ENCODE results near the gene MLXIP. TPM values are rescaled to one million over a fixed set of nuclear protein-coding genes. Genes with fewer than 3 reads are reported as not detected.
A peak's percentile ranks its signal among the peaks of the same experiment; 100 is the strongest.
"Not testable (repeated sequence)": the region's sequence is repeated elsewhere in the genome, so short reads cannot be mapped to it uniquely, and the experiment has no call there.

The MLXIP gene
- total RNA-seq, 1 experiment from 2014 or later = 7.7 TPM

DNA sequence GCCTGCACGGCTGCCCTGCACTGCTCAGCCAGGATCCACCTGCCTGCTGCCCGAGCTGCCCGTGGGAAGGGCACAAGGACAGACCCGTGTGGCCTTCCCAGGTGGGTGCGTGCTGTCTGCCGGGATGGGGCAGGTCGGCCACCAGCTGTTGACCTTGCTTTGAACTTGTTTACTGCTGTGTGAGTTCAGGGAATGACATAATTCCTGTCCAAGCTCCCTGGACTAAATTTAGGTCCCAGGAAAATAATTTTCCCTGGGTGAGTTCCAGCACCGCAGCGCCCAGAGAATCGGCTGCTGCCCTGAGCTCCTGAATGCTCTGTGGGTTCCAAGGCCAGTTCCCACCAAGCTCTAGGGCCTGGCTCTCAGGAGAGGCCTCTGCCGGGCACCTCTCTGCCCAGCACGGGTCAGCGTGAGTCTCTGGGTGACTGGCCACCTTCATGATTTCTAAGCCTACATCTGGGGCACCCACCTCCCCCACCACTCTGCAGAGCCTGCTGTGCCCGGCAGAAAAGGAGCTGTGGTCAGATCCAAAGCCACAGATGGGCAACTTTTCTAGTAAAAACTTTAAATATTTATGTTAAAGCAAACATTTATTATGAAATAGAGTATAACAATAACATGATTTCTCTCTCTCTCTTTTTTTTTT, 27.2 kb upstream of the MLXIP start:
- peak; percentile 30 for DNase-seq (ENCODE audit: low read depth)

DNA sequence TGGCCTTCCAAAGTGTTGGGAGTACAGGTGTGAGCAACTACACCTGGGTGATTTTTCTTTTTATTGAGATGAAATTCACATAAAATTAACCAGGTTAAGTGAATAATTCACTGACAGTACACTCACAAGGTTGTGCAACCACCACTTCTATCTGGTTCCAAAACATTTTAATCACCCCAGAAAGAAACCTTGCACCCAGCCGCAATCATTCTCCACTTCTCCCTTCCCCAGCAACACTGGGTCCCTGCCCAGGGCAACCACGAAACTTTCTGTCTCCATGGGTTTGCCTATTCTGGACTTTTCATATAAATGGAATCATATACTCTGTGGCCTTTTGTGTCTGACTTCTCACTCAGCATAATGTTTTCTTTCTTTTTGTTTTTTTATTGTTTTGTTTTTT, 26.3 kb upstream of the MLXIP start:
- no peak for DNase-seq (ENCODE audit: low read depth)

DNA sequence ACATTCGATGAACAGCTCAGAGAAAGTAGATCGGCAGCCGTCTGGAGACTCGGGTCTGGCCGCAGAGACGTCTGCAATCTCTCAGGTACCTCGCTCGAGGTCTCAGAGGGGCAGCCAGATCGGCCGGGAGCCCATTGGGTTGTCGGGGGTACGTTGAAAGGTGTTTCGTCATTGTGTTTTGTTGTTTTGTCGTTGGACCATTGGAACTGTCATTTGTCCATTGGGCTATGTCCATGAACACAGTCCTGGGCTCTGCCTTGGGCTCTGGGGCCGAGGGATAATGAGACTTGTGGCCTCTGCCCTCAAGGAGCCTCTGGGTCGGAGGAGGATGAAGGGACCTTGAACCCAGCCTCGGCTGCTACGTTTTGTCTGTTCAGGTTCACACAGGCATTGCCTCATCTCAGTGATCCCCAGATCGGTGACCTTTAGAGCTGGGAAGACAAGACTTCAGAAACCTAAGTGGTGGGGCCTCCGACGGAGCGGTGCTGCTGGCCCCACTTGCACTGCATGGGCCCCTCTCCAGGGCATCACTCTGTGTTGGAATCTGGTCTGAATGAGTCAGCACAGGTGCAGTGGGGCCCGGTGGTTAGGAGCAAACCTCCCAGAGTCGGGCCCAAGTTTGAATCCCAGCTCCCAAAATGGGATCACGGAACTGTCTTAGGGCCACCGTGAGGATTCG, 23.6 kb upstream of the MLXIP start:
- no peak for DNase-seq (ENCODE audit: low read depth)

DNA sequence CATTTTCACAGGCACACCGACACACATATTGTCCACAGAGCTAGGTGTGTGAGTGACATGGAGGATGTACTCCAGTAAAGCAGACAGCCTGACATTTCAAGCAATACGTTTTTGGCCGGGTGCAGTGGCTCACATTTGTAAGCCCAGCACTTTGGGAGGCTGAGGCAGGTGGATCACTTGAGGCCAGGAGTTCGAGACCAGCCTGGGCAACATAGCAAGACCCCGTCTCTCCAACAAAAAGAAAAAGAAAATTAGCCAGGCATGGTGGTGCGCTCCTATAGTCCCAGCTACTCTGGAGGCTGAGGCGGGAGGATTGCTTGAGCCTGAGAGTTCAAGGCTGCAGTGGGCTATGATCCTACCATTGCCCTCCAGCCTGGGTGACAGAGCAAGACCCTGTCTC, 22.1 kb upstream of the MLXIP start:
- not testable (repeated sequence) for DNase-seq (ENCODE audit: low read depth)

DNA sequence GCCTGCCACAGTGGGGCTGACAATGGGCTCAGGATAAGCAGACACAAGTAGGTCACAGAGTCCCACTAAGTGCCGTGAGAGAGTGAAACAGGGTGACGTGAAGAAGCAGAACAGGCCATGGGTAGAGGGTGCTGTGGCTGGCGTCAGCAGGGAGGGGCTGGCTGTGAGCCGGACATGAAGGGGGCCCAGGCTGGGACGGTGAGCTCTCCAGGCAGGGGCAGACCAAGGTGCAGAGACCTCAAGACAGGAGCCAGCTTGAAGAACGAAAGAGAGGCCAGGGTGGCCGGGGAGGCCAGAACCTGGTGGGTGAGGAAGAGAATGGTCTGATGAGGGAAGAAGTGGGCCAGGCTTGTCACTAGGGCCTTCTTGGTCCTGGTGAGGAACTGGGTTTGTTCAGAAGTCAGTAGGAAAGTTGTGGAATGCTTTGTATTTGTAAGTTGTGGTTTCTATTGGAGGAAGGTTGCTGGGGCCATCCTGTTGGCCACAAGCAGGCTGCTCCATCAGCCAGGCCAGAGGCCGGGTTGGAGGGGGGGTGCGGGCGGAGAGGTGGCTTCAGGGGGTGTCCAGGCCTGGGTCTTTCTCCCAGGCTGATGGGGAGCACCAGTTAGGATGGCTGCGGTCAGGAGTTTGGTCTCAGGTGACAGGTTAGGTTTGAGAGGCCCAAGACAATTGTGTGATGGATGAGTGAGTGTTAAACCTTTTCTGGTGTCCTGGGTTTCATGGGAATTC, 21.4 kb upstream of the MLXIP start:
- DNase-seq (ENCODE audit: low read depth) = no peak

DNA sequence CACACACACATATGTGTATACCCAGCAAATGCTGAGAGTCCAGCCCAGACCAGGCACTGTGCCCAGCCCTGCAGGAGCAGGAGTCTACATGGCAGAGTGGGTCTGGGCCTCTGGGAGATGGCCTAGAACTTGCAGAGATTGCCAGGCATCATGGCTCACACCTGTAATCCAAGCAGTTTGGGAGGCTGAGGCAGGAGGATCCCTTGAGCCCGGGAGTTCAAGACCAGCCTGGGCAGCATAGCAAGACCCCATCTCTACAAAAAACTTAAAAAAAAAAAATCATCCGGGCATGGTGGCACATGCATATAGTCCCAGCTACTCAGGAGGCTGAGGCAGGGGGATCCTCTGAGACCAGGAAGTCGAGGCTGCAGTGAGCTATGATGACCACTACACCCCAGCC, 20.8 kb upstream of the MLXIP start:
- DNase-seq (ENCODE audit: low read depth) = no peak

DNA sequence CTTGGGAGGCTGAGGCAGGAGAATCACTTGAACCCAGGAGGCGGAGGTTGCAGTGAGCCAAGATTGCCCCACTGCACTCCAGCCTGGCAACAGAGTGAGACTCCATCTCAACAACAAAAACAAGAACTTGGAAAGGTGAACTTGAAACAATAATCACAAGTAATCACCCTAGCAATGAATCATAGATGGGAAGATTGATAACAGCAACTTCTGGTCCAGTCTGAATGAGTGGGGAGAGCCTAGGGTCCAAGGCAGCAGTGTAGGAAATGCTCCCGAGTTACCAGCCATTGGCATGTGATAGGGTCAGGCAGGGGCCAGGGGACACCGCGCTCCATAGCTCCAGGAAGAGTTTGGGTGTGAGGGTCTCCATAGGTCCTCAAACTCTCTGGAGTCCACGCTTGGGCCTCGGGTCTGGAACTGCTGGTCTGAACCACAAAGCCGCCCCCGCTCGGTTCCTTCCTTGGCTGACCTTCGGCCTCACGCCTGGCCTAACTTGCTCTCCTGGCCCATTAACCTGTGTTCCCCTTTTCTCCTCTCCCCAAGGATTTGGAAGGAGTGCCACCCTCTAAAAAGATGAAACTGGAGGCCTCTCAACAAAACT, 19.9 kb upstream of the MLXIP start:
- DNase-seq (ENCODE audit: low read depth) = peak; percentile 37

DNA sequence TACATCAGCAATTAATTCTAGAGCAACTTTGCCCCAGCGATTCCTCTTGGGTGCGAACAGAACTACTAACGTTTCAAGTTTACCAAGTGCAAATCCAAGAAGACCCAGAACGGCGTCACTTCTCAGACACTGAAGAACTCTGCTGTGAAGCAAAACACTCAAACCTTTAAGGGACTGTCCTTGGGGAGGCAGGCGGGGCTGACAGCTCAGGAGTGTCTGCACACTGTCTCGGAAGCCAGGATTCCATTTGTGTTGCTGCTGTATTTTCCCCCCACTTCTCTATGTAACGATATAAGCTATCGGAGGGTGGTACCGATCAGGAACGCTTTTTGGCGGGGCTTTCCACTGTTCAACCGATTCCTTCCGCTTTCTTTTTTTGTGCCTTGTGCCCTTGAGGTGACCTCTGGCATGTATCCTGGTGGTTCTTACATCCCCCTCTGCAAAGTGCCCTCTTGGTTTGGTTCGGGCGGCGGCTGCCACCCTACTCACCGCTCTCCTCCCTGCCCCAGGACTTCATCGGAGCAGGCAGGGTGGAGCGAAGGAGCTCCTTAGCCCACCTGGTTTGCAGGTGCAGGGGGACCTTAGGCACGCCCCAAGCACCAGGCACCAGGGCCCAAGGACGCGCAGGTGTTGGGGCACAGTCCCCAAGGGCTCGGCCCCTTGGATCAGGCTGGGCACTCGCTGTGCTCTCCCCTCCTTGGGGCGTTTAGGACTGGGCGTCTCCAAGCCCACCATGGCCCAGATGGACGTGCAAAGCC, 19.2 kb upstream of the MLXIP start:
- no peak for DNase-seq (ENCODE audit: low read depth)

DNA sequence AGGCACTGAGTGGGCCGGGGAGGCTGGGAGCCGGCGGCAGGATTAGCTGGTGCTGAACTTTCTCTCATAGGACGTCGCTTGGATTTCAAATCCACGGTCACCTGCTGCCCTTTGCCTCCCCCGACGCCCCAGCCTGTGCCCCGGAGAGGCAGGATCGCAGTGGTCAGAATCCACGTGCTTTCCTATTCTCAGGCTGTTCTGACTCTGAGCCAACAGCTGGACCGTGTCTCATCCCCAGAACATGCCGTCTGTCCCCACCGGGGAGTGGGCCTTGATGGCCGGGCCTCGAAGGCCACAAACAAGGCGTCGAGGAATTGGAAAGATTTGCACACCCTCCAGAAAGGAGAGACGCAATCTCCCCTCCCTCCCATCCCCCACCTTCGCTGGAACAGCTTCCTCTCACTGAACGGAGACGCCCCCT, 18.5 kb upstream of the MLXIP start:
- no peak for DNase-seq (ENCODE audit: low read depth)

DNA sequence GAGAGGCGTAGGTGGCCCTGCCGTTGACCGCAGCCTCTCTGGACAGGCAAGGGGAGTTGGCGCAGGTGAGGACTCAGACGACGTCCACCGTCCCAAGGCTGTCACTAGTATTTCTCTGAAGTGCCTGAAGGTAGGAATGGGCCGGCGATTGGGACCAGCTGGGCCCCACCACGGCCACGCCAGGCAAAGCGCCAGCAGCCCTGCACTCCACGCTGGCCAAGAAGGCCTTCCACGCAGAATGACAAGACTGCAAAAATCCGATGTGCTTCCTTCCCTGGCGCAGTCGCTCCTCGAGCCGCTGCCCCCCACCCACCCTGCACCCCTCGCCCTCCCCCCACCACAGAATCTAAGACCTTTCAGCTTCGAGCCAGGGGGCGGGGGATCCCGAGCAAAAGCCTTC, 17.3 kb upstream of the MLXIP start:
- DNase-seq (ENCODE audit: low read depth) = no peak

DNA sequence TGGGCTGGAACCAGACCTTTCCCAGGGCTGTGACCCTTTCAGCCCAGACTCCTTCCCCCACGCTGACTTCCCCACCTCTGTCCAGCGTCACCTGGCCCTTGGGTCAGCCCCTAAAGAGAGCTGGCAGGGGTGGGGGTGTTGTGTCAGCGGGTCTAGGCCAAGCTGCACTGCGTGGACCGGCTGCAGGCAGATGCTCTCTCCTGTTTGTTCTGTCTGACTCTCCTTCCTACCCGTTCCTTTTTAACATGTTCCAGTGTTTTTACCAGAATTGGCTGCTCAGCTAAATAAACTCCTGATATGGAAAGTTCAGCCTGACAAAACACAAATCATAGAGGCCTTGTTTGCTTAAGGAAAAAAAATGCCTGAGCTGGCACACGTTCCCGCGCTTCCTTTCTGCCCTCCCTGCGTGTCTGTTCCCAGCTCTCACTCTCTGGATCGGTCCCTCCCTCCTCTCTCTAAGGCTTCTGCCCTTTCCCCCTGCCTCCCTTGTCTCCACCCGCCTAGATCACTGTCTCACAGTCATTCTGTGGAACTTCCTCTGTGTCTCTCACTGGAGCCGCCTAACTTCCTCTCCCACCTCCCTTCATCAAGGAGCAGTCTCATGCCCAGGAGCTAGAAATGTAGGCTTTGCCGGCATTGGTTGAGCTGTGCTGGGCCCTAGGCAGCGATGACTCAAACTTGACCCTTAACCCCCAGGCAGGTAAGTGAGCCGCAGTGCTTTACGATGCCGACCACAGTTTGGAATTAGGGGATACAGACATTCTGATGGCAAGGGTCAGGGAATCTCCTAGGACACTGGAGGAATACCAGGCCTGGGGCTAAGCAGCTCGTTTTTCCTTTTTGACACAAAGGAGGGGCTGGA, 15.5 kb upstream of the MLXIP start:
- DNase-seq (ENCODE audit: low read depth) = peak; percentile 92

DNA sequence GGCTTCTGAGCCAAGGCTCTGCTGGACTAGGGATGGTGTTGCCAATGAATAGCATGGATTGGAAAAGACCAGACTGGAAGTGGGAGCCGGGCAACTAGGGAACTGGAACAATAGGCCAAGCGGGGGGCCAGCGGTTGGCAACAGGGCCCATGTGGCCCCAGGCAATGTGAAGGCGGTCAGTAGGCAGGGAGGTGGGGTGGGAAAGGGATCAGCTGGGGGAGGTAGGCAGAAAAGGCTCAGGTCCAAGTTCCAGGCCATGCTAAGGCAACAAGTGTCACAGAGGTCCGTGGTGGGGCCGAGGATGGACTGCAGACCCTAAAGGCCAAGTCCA, 14.9 kb upstream of the MLXIP start:
- no peak for DNase-seq (ENCODE audit: low read depth)

DNA sequence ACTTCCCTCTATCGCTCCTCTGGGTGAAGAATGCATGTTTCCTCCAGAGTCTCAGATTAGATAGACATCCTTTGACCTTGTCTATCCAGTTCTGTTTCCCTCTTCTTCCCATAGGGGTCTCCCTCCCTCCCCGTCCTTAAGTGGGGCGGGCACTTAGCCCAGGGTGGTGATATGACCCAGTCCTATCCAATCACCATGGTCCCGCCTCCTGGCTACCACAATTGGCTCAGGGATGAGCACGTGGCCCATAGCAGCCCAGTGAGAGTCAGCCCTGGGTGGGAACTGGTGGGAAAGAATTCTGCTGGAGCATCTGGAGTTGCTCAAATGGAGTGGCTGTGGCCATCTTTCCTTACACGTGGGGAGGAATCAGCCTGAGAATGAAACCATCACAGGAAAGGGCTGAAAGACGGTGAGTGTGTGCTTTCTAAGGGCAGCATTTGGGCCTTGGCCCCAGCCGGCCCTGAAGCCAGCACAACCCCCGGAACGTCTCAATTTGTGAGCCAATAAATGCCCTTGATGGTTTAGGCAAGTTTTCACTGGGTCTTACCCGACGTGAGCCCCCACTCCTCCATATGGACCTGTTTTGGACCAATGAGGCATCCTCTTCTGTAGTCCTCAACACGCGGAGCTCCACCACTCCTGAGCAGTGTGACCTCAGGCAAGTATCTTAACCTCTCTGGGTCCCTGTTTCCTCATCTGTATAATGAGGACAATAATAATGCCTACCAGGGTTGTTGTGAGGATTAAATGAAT, 14.4 kb upstream of the MLXIP start:
- peak; percentile 92 for DNase-seq (ENCODE audit: low read depth)

DNA sequence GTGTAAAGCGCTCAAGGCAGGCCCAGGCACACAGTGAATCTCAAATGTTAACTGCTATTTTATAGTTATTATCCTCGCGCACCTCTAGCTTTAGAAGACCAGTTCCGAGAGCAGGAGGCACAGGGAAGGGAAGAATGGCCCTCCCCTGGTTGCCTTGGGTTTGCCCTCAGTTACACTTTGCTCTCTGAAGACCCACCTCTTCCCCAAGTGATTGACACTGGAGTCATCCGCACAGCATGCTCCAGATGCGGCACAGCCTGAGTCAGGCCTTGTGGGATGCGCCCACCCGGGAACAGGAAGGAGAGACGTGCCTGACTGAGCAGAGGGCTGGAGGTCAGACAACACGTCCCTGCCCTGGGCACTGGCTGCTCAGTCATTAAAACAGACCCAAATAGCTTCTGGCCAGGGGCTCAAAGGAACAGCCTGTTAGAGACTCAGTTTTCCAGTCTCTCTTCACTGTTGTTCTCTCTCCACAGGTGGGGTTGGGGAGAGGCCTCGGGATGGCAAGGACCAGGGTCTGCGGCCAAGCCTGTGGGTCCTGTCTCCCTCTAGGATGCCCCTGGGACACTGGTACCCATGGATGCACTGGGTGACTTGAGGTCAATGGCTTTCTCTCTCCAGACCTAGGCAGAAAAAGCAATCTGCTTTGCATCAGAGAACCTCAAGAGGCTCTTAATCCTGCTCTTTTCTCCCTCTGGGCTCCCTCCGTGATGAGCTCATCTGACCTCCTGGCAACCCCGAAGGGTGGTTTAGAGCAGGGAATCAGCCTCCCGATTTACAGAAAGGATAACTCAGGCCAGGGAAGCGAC, 13.6 kb upstream of the MLXIP start:
- peak; percentile 92 for DNase-seq (ENCODE audit: low read depth)

DNA sequence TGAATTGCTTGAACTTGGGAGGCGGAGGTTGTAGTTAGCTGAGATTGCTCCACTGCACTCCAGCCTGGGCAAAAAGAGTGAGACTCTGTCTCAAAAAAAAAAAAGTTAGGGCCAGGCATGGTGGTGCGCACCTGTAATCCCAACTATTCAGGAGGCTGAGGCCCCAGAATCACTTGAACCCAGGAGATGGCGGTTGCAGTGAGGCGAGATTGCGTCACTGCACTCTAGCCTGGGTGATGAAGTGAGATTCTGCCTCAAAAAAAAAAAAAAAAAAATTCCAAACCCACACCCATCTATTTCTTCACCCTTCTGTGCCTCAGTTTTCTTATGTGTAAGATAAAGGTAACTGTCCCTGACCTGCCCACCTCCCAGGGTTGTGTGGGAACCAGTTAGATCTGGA, 11.0 kb upstream of the MLXIP start:
- no peak for DNase-seq (ENCODE audit: low read depth)

DNA sequence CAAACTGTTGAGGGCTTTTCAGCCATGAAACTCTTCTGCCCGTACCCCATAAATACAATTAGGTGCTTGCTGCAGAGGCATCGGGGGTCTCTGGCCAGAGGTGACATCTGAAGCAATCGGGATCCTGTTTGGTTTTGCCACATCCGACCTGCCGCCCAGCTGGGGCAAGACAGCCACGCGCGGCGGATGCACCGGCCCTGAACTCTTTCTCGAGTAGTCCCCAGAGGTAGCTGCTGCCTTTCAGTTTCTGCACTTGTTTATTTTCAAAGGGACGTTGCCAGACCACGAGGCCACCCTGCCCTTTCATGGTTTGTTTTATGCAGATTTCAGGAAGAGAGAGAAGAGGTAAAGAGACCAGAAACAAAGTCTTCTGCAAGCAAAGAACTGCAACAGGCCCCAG, 10.6 kb upstream of the MLXIP start:
- DNase-seq (ENCODE audit: low read depth) = peak; percentile 78

DNA sequence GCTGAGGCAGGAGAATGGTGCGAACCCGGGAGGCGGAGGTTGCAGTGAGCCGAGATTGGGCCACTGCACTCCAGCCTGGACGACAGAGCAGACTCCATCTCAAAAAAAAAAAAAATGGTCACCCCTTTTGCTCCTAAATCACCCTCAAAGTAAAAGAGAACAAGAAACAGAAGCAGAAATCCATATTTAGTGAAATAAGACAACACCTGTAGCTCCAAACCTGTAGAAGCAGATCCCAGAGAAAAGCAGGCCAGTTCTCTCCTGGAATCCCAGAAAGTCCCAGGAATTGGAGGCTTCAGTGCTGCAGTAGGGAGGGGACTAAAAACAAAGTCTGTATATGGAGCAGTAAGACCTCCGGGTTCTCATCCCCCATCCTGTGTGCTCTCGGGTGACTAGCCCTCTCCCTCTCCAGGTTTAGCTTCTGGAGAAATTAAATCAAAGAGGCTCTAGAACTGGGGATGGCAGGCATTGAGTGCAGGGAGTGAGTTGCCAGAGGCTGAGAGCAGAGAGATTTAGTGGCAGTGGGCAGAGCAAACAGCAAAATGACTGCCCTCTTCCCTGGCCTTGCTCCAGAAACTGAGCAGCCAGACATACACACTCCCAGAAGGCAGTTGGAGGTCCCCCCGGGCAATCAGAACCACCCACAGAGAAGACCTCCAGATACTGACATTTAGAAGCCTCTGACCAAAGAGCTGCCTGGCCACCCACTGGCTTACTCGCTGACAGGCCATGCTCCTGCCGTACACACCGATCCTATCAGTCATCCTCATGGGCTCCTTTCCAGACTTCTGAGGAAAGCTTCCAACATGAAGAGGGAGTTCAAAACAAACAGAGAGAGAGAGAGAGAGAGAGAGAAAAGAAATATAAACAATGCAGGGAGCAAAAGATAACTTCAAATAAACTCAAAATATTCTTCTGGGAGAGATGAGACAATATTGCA, 6.3 kb upstream of the MLXIP start:
- peak; percentile 96 for DNase-seq (ENCODE audit: low read depth)

DNA sequence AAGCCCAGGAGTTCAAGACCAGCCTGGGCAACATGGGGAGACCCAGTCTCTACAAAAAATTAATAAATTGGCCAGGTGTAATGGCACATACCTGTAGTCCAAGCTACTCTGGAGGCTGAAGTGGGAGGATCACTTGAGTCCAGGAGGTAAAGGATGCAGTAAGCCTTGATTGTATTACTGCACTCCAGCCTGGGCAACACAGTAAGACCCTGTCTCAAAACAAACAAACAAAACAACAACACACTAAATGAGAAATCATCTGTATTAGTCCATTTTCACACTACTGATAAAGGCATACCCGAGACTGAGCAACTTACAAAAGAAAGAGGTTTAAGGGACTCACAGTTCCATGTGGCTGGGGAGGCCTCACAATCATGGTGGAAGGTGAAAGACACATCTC, 4.7 kb upstream of the MLXIP start:
- no peak for DNase-seq (ENCODE audit: low read depth)
